Right lobe of liver (tissue), 6 donors: ENCODE results near the gene BCL2. TPM values are rescaled to one million over a fixed set of nuclear protein-coding genes. Genes with fewer than 3 reads are reported as not detected.
A peak's percentile ranks its signal among the peaks of the same experiment; 100 is the strongest.

Experiments
- ATAC-seq, 4 donors: fragments of 200-7000 bp; cut with Tn5 transposase; one replicate each; pipeline ENCODE4 v1.9.1; 2020; ENCODE audit warnings: mild to moderate bottlenecking in 4 of 4, moderate library complexity in 4 of 4
- DNase-seq, 3 donors: peaks; one replicate each; pipeline ENCODE4 v3.0.0-alpha.2; 2020
- H3K27ac ChIP-seq, 3 donors: fragments of 200-600 bp; one replicate each; pipeline ENCODE4 v1.8.0; 2022
- H3K27me3 ChIP-seq, 2 donors: fragments of 200-600 bp; one replicate each; pipeline ENCODE4 v1.8.0; 2022
- H3K36me3 ChIP-seq, 4 donors: fragments of 200-600 bp; sonication (generic) in 1 of 4; one replicate each; pipeline versions ENCODE4 v1.5.1 to v1.8.0; 2017 to 2022; ENCODE audit warnings: control low read depth in 1 of 4
- H3K4me1 ChIP-seq, 4 donors: fragments of 200-600 bp; sonication (generic) in 1 of 4; one replicate each; pipeline versions ENCODE4 v1.5.1 to v1.8.0; 2017 to 2022; ENCODE audit warnings: control low read depth in 1 of 4
- H3K4me3 ChIP-seq, 3 donors: fragments of 200-600 bp; one replicate each; pipeline ENCODE4 v1.8.0; 2022
- H3K9me3 ChIP-seq, 4 donors: fragments of 200-600 bp; sonication (generic) in 1 of 4; one replicate each; pipeline versions ENCODE4 v1.5.1 to v1.8.0; 2017 to 2022; ENCODE audit warnings: control low read depth in 1 of 4
- CTCF ChIP-seq, 4 donors: fragments of 200-600 bp in 3 of 4; fragments of 450-650 bp in 1 of 4; IDR thresholded peaks; one replicate each; pipeline versions ENCODE4 v1.5.1 to v1.8.0; 2016 to 2022; ENCODE audit warnings: antibody characterized with exemption in 4 of 4, mild to moderate bottlenecking in 2 of 4
- POLR2A ChIP-seq: fragments of 450-650 bp; IDR thresholded peaks from one replicate; pipeline ENCODE4 v1.6.1; 2017; ENCODE audit warnings: antibody characterized with exemption, mild to moderate bottlenecking
- WGBS: methylation state at CpG from one replicate; pipeline ENCODE4 v1.1.6; 2018; ENCODE audit warnings: low coverage, low lambda C conversion rate; ENCODE audit not compliant: insufficient coverage; ENCODE audit errors: missing lambda C conversion rate; 5-methylcytosine and 5-hydroxymethylcytosine counted together
- intact Hi-C, 2 donors: fragments of 100-400 bp; cut with DNase I; formaldehyde crosslinking; loops; one replicate each; pipeline versions ENCODE4 v1.11.2 to v1.14.1; 2022
- total RNA-seq, 6 experiments: library from RNA; depleted of rRNA in 2 of 6; stranded (reverse); fragments of >200 nt in 2 of 6; fragmentation: NEBNext Ultra II Directional in 3 of 6; extraction: Animal tissue kit (Norgen Biotek cat#: 25700) in 3 of 6; gene quantifications; one replicate each; pipeline versions ENCODE4 v1.1.0 to v1.2.4, GENCODE V29; 2016 to 2023
- donor health status: DM: no; HTN: yes; CAD: no.
- donor health status: DM: no; HTN: no; CAD: no.
- donor health status: DM: no; HTN: no; CAD: no.
- donor health status: DM: no; HTN: yes; CAD: no.
- donor health status: DM: no; HTN: yes; CAD: no.

The BCL2 gene
- total RNA-seq, 6 experiments from 2014 or later = 0.73 to 4.7 (median 2.7) TPM

DNA sequence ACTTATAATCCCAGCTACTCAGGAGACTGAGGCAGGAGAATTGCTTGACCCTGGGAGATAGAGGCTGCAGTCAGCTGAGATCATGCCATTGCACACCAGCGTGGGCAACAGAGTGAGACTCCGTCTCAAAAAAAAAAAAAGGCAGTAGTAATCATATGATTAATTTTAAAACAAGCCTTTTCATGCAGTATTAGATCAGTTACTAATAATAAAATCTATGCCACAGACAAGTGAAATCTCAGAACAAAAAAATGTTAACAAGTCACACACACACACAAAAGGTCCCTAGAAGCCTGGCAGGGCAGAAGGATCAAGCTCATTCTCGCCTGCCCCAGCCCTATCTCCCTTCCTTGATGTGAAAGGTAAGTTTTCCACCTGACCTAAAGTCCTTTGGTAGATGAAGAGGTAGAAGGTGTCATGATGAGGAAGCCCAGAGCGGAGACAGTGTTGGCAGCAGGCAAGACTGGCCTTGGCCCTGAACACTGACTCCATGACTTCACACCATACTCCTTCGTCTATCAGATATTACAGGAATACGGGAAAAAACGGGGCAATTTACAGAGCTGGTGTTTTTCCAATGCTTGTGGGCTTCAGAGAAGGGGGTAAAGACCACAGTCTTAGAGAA lies 36.8 kb upstream of the BCL2 start:
- H3K27ac ChIP-seq = no peak overlapping the region
- 78% methylated on average over 7 of the region's 7 CpGs for WGBS
- H3K4me3 ChIP-seq = no peak overlapping the region
- TF ChIP-seq POLR2A (no peak), CTCF (IDR thresholded peaks at IDR 0.05) (no peak)
- ATAC-seq (no peak), DNase-seq (no peak)
- peaks cover 5 to 89% (median 17%) of the 10 kb centered on the region in 4 donors for H3K36me3 ChIP-seq
- H3K27me3 ChIP-seq = no peaks in the 10 kb centered on the region
- intact Hi-C loops = no loop called here
- no peaks in the 10 kb centered on the region for H3K4me1 ChIP-seq
- no peaks in the 10 kb centered on the region for H3K9me3 ChIP-seq

GRCh38 chr18:63350230-63350629 lies 30.7 kb upstream of the BCL2 start:
- Histone ChIP-seq H3K9me3 (no peaks in the 10 kb centered on the region), H3K4me1 (peaks cover 0 to 16% (median 6%) of the 10 kb centered on the region in 4 donors), H3K4me3 (no peak overlapping the region), H3K27ac (no peak overlapping the region), H3K36me3 (peaks cover 0 to 56% (median 21%) of the 10 kb centered on the region in 4 donors), H3K27me3 (no peaks in the 10 kb centered on the region)
- DNase-seq = no peak
- no peak for ATAC-seq
- intact Hi-C loops = no loop called here
- 50% methylated on average over 2 of the region's 2 CpGs for WGBS
- TF ChIP-seq CTCF (IDR thresholded peaks at IDR 0.05) = no peak
- TF ChIP-seq POLR2A = no peak

DNA sequence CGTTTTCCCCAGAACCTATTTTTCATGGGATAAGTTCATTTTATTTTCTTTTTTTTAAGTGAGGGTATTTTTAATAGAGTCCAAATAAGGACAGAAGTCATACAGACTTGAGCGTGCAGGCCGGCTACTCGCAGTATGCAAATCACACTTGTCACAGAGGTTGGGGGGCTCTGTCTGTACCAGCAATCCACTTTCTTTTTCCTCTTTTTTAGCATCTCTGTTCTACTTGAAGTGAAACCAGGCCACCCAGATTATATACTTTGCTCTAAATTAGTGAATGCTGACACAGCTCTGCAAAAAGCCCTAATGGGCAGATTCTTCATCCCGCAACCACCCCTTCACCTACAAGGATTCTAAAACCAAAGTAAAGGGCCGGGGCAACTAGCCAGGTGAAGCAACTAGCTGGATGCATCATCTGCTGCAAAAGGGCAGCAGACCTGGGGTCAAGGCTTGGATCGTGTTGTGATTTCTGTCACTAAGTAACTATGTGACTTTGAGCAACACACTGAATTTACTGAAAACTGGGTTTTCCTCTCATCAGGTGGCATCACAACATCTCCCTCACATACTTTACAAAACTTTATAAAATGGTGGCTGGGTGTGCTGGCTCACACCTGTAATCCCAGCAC lies 29.1 kb upstream of the BCL2 start:
- Histone ChIP-seq H3K4me1 (peaks cover 0 to 31% (median 14%) of the 10 kb centered on the region in 4 donors), H3K9me3 (no peaks in the 10 kb centered on the region), H3K27ac (peak overlapping the region in 2 of 3 donors; percentile 42 to 64), H3K36me3 (peaks cover 0 to 47% (median 15%) of the 10 kb centered on the region in 4 donors), H3K4me3 (no peak overlapping the region), H3K27me3 (no peaks in the 10 kb centered on the region)
- no peak for TF ChIP-seq POLR2A
- no peak for TF ChIP-seq CTCF (IDR thresholded peaks at IDR 0.05)
- ATAC-seq = peak; percentile 52 to 75 (median 66)
- intact Hi-C loops = loop anchor here in 1 of 2 donors (10.0 kb wide), 1 partner anchor 86 kb away; no protein-coding TSS in a partner anchor
- peak; percentile 75 to 76 (median 76) for DNase-seq
- 74% methylated on average over 7 of the region's 7 CpGs for WGBS

- H3K27me3 ChIP-seq = no peaks in the 10 kb centered on the region
- no peaks in the 10 kb centered on the region for H3K9me3 ChIP-seq
- H3K4me1 ChIP-seq = peaks cover 0 to 31% (median 15%) of the 10 kb centered on the region in 4 donors
- H3K27ac ChIP-seq = no peak overlapping the region
- TF ChIP-seq POLR2A = no peak
- TF ChIP-seq CTCF (IDR thresholded peaks at IDR 0.05) = no peak
- WGBS = 84% methylated on average over 7 of the region's 7 CpGs
- ATAC-seq (no peak), DNase-seq (no peak)
- intact Hi-C loops = loop anchor here in 1 of 2 donors (10.0 kb wide), 1 partner anchor 88 kb away; no protein-coding TSS in a partner anchor
- H3K36me3 ChIP-seq = peaks cover 0 to 38% (median 19%) of the 10 kb centered on the region in 4 donors
- no peak overlapping the region for H3K4me3 ChIP-seq
Measured at GRCh38 chr18:63346480-63347183, 27.1 kb upstream of the BCL2 start.
